CD14-positive monocyte (primary cell): ENCODE measurements around the gene LRIG1. TPM values are rescaled to one million over a fixed set of nuclear protein-coding genes. Genes with fewer than 3 reads are reported as not detected.

ENCODE experiments used
- DNase-seq, 3 donors: peaks; one replicate each; pipeline ENCODE4 v3.0.0-alpha.2; 2011 to 2022
- H2AFZ ChIP-seq: 2 replicates; pipeline ENCODE4 v1.6.0; 2012; ENCODE audit warnings: mild to moderate bottlenecking, low read depth, low read length, inconsistent platforms; ENCODE audit not compliant: insufficient read depth, poor library complexity, severe bottlenecking
- H3K27ac ChIP-seq, 2 donors: 1 replicate in 1 of 2; 2 replicates in 1 of 2; pipeline ENCODE4 v1.5.1; 2012 to 2013; ENCODE audit warnings: low read length in 2 of 2, control low read depth in 1 of 2, inconsistent platforms in 1 of 2, low read depth in 1 of 2, mild to moderate bottlenecking in 1 of 2
- H3K27me3 ChIP-seq, 2 donors: one replicate each; pipeline versions ENCODE4 v1.6.0 to v1.6.1; 2011 to 2013; ENCODE audit warnings: low read length in 2 of 2; ENCODE audit not compliant: control insufficient read depth in 2 of 2, insufficient read depth in 2 of 2
- H3K36me3 ChIP-seq, 2 donors: replicated peaks in 1 of 2; 1 replicate in 1 of 2; 2 replicates in 1 of 2; pipeline versions ENCODE4 v1.5.1 to v1.6.1; 2012 to 2013; ENCODE audit warnings: low read length in 2 of 2, control low read depth in 1 of 2, inconsistent platforms in 1 of 2, mild to moderate bottlenecking in 1 of 2; ENCODE audit not compliant: insufficient read depth in 2 of 2, control insufficient read depth in 1 of 2
- H3K4me1 ChIP-seq, 2 donors: 1 replicate in 1 of 2; 2 replicates in 1 of 2; pipeline versions ENCODE4 v1.5.1 to v1.6.1; 2012 to 2013; ENCODE audit warnings: low read length in 2 of 2, control low read depth in 1 of 2, inconsistent platforms in 1 of 2, mild to moderate bottlenecking in 1 of 2, moderate library complexity in 1 of 2; ENCODE audit not compliant: insufficient read depth in 2 of 2, control insufficient read depth in 1 of 2
- H3K4me2 ChIP-seq: replicated peaks from 2 replicates; pipeline ENCODE3; 2012; ENCODE audit warnings: low read length, moderate library complexity, mild to moderate bottlenecking; ENCODE audit not compliant: poor library complexity, severe bottlenecking; ENCODE audit errors: extremely low read depth
- H3K4me3 ChIP-seq, 3 experiments: fragments of 200-600 bp in 1 of 3; sonication (generic) in 1 of 3; replicated peaks in 1 of 3; 1 replicate in 2 of 3; 2 replicates in 1 of 3; pipeline ENCODE4 v1.5.1; 2011 to 2013; ENCODE audit warnings: low read length in 3 of 3, mild to moderate bottlenecking in 3 of 3, control low read depth in 2 of 3, low read depth in 2 of 3, inconsistent platforms in 1 of 3, moderate library complexity in 1 of 3
- H3K79me2 ChIP-seq: 2 replicates; pipeline ENCODE4 v1.6.0; 2012; ENCODE audit warnings: mild to moderate bottlenecking, control low read depth, inconsistent platforms, low read length, moderate library complexity; ENCODE audit not compliant: insufficient read depth
- H3K9ac ChIP-seq: 2 replicates; pipeline ENCODE4 v1.6.0; 2017; ENCODE audit warnings: low read length, mild to moderate bottlenecking; ENCODE audit not compliant: insufficient read depth, poor library complexity, severe bottlenecking
- H3K9me3 ChIP-seq, 2 donors: replicated peaks in 1 of 2; 1 replicate in 1 of 2; 2 replicates in 1 of 2; pipeline versions ENCODE4 v1.5.1 to v1.6.1; 2012 to 2013; ENCODE audit warnings: low read length in 2 of 2, control low read depth in 1 of 2; ENCODE audit not compliant: control insufficient read depth in 1 of 2, insufficient read depth in 1 of 2
- H4K20me1 ChIP-seq: 2 replicates; pipeline ENCODE4 v1.6.0; 2012; ENCODE audit warnings: mild to moderate bottlenecking, low read length, control low read depth, moderate library complexity; ENCODE audit not compliant: insufficient read depth
- H3K27ac Mint-ChIP-seq, 7 donors: one replicate each; pipeline ENCODE4 v1.8.0; 2020; ENCODE audit warnings: mild to moderate bottlenecking in 7 of 7, mixed read lengths in 7 of 7, moderate library complexity in 6 of 7, inconsistent platforms in 2 of 7
- H3K27me3 Mint-ChIP-seq, 3 donors: one replicate each; pipeline ENCODE4 v1.8.0; 2021 to 2022; ENCODE audit warnings: low read depth in 3 of 3, mild to moderate bottlenecking in 3 of 3, mixed read lengths in 3 of 3, moderate library complexity in 3 of 3, inconsistent platforms in 1 of 3
- H3K36me3 Mint-ChIP-seq, 2 donors: one replicate each; pipeline ENCODE4 v1.8.0; 2020; ENCODE audit warnings: mixed read lengths in 2 of 2, inconsistent platforms in 1 of 2, mild to moderate bottlenecking in 1 of 2
- H3K4me1 Mint-ChIP-seq: one replicate; pipeline ENCODE4 v1.8.0; 2020; ENCODE audit warnings: mild to moderate bottlenecking, mixed read lengths
- H3K4me3 Mint-ChIP-seq, 2 donors: one replicate each; pipeline ENCODE4 v1.8.0; 2020; ENCODE audit warnings: mild to moderate bottlenecking in 2 of 2, mixed read lengths in 2 of 2, moderate library complexity in 1 of 2
- H3K9me3 Mint-ChIP-seq, 7 donors: one replicate each; pipeline ENCODE4 v1.8.0; 2020 to 2022; ENCODE audit warnings: mixed read lengths in 7 of 7, mild to moderate bottlenecking in 6 of 7, moderate library complexity in 6 of 7, inconsistent platforms in 2 of 7
- CTCF ChIP-seq: fragments of 200-600 bp; IDR thresholded peaks from one replicate; pipeline ENCODE4 v1.8.0; 2022; ENCODE audit warnings: antibody characterized with exemption, mild to moderate bottlenecking
- WGBS: methylation state at CpG from one replicate; pipeline ENCODE4 v1.1.5; 2013; ENCODE audit warnings: missing lambda C conversion rate; ENCODE audit not compliant: insufficient coverage; 5-methylcytosine and 5-hydroxymethylcytosine counted together
- intact Hi-C, 2 donors: fragments of 100-400 bp; cut with micrococcal nuclease; formaldehyde crosslinking; loops; one replicate each; pipeline versions ENCODE4 v1.15.0 to v1.15.1; 2023
- polyA plus RNA-seq, 3 donors: library from polyadenylated mRNA; depleted of rRNA in 1 of 3; unstranded in 2 of 3; stranded (reverse) in 1 of 3; fragments of 300-500 nt in 2 of 3; fragments of >200 nt in 1 of 3; fragmentation: Illumina TruSeq in 2 of 3; gene quantifications; 1 replicate in 2 of 3; 2 replicates in 1 of 3; pipeline ENCODE4 v1.2.3, GENCODE V29; 2012 to 2021

Gene LRIG1
- polyA plus RNA-seq, 3 donors, result 0.82 to 1.9 (median 1.0) TPM

- peaks cover 3% of the 10 kb centered on the region for H3K4me1 Mint-ChIP-seq
- peak overlapping the region in 1 of 7 donors; percentile 34 for H3K27ac Mint-ChIP-seq
- no peak overlapping the region for H3K4me3 Mint-ChIP-seq
- H3K27me3 Mint-ChIP-seq, result peaks cover 0 to 1% (median 1%) of the 10 kb centered on the region in 3 donors
- Histone ChIP-seq H3K79me2 (no peaks in the 10 kb centered on the region), H3K9me3 (no peaks in the 10 kb centered on the region), H2AFZ (no peak overlapping the region), H3K27me3 (no peaks in the 10 kb centered on the region), H3K36me3 (no peaks in the 10 kb centered on the region), H3K4me1 (no peaks in the 10 kb centered on the region), H3K4me2 (no peak overlapping the region), H3K9ac (no peak overlapping the region), H3K27ac (no peak overlapping the region), H4K20me1 (no peaks in the 10 kb centered on the region), H3K4me3 (no peak overlapping the region)
- peaks cover 0 to 8% (median 0%) of the 10 kb centered on the region in 7 donors for H3K9me3 Mint-ChIP-seq
- no peak for TF ChIP-seq CTCF
- H3K36me3 Mint-ChIP-seq, result peaks cover 5 to 8% of the 10 kb centered on the region in 2 donors
- WGBS, result 79% methylated on average over 6 of the region's 8 CpGs
- DNase-seq, result no peak
- intact Hi-C loops, result no loop called here
Measured at GRCh38 chr3:66344848-66345578, 155.8 kb downstream of the LRIG1 start.

- TF ChIP-seq CTCF, result no peak
- H3K4me2 ChIP-seq, result no peak overlapping the region
- H3K27me3 ChIP-seq, result no peaks in the 10 kb centered on the region
- H3K4me1 ChIP-seq, result no peaks in the 10 kb centered on the region
- no peak for DNase-seq
- Mint-ChIP-seq H3K4me1 (peaks cover 3% of the 10 kb centered on the region), H3K27me3 (peaks cover 0 to 1% (median 1%) of the 10 kb centered on the region in 3 donors), H3K4me3 (no peak overlapping the region), H3K9me3 (peaks cover 0 to 8% (median 0%) of the 10 kb centered on the region in 7 donors), H3K27ac (no peak overlapping the region), H3K36me3 (peaks cover 5 to 8% of the 10 kb centered on the region in 2 donors)
- no peak overlapping the region for H3K9ac ChIP-seq
- intact Hi-C loops, result no loop called here
- WGBS, result no CpG with 5 or more reads among the region's 9 CpGs
- H3K79me2 ChIP-seq, result no peaks in the 10 kb centered on the region
- no peaks in the 10 kb centered on the region for H4K20me1 ChIP-seq
- no peak overlapping the region for H3K27ac ChIP-seq
- no peak overlapping the region for H3K4me3 ChIP-seq
- H2AFZ ChIP-seq, result no peak overlapping the region
- H3K36me3 ChIP-seq, result no peaks in the 10 kb centered on the region
- H3K9me3 ChIP-seq, result no peaks in the 10 kb centered on the region
Measured at GRCh38 chr3:66344391-66344811, 156.4 kb downstream of the LRIG1 start.
